Gastroesophageal sphincter (tissue), 4 donors: ENCODE measurements around the gene ASB6. TPM values are rescaled to one million over a fixed set of nuclear protein-coding genes. Genes with fewer than 3 reads are reported as not detected.

Experiments used
- ATAC-seq: fragments of 150-250 bp; one replicate; pipeline ENCODE4 v1.9.1; 2016; ENCODE audit warnings: mild to moderate bottlenecking, moderate library complexity
- H3K27ac ChIP-seq, 4 donors: fragments of 200-600 bp; sonication (generic) in 3 of 4; 1 replicate in 3 of 4; 2 replicates in 1 of 4; pipeline ENCODE4 v1.5.1; 2016 to 2019
- H3K27me3 ChIP-seq: fragments of 200-600 bp; sonication (generic); one replicate; pipeline ENCODE4 v1.5.1; 2019
- H3K36me3 ChIP-seq, 2 donors: fragments of 200-600 bp; sonication (generic); one replicate each; pipeline ENCODE4 v1.5.1; 2019; ENCODE audit warnings: control low read depth in 1 of 2
- H3K4me1 ChIP-seq, 3 donors: fragments of 200-600 bp; sonication (generic); 1 replicate in 2 of 3; 2 replicates in 1 of 3; pipeline ENCODE4 v1.5.1; 2016 to 2019; ENCODE audit warnings: control low read depth in 2 of 3
- H3K4me3 ChIP-seq, 2 donors: fragments of 200-600 bp; sonication (generic); one replicate each; pipeline ENCODE4 v1.5.1; 2019; ENCODE audit warnings: mild to moderate bottlenecking in 1 of 2, moderate library complexity in 1 of 2
- H3K9me3 ChIP-seq, 3 donors: fragments of 200-600 bp; sonication (generic); one replicate each; pipeline ENCODE4 v1.5.1; 2017 to 2019; ENCODE audit warnings: control low read depth in 2 of 3
- EP300 ChIP-seq: sonication (generic); formaldehyde crosslinking; IDR thresholded peaks from one replicate; pipeline ENCODE4 v1.6.1; 2017; ENCODE audit warnings: antibody characterized with exemption, mild to moderate bottlenecking
- POLR2A ChIP-seq, 2 donors: fragments of 450-650 bp; IDR thresholded peaks; one replicate each; pipeline ENCODE4 v1.6.1; 2017; ENCODE audit warnings: antibody characterized with exemption in 2 of 2, mild to moderate bottlenecking in 2 of 2, moderate library complexity in 1 of 2
- POLR2AphosphoS5 ChIP-seq: sonication (generic); formaldehyde crosslinking; IDR thresholded peaks from one replicate; pipeline ENCODE4 v1.6.1; 2017; ENCODE audit warnings: antibody characterized with exemption
- WGBS, 2 donors: methylation state at CpG; one replicate each; pipeline ENCODE4 v1.1.5; 2018; ENCODE audit warnings: low coverage in 1 of 2; 5-methylcytosine and 5-hydroxymethylcytosine counted together
- total RNA-seq, 4 donors: library from RNA; depleted of rRNA; stranded (reverse); fragments of >200 nt; gene quantifications; one replicate each; pipeline ENCODE4 v1.1.0, GENCODE V29; 2016
- TF ChIP-seq, protein P1 (sequence below), 4 experiments: fragments of 200-600 bp in 2 of 4; fragments of 450-650 bp in 2 of 4; sonication (generic) in 1 of 4; IDR thresholded peaks; one replicate each; pipeline ENCODE4 v1.5.1; 2017 to 2019; ENCODE audit warnings: antibody characterized with exemption in 4 of 4, mild to moderate bottlenecking in 2 of 4, moderate library complexity in 2 of 4

ASB6 gene
- total RNA-seq, 4 donors from 2014 or later, result 21.3 to 37.2 (median 28.2) TPM

DNA sequence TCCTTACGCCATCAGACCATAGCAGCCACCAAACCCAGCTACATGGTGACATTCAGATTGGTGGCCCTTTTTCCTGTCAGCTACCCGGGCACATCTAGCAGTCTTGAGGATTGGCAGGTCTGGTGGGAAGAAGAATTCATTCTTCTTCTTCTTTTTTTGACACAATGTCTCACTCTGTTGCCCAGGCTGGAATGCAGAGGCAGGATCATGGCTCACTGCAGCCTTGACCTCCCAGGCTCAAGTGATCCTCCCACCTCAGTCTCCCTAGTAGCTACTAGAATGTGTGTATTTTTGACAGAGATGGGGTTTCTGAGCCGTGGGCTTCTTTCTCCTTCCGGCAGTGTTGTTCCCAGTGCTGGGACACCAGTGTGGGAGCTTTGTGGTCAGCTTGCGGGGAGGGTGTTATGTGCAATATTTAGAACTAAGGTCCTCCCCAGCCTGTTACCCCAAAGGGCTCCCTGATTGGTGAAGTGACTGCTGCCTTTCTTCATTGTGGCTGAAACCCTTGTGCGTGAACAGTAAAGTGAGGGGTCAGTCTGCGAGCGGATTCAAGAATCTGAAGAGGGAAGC, 12.6 kb downstream of the ASB6 start:
- 83 to 90% methylated on average over 2 to 7 of the region's 8 CpGs for WGBS, 2 donors
- no peak for TF ChIP-seq EP300
- TF ChIP-seq POLR2AphosphoS5, result no peak
- TF ChIP-seq, protein P1, sequence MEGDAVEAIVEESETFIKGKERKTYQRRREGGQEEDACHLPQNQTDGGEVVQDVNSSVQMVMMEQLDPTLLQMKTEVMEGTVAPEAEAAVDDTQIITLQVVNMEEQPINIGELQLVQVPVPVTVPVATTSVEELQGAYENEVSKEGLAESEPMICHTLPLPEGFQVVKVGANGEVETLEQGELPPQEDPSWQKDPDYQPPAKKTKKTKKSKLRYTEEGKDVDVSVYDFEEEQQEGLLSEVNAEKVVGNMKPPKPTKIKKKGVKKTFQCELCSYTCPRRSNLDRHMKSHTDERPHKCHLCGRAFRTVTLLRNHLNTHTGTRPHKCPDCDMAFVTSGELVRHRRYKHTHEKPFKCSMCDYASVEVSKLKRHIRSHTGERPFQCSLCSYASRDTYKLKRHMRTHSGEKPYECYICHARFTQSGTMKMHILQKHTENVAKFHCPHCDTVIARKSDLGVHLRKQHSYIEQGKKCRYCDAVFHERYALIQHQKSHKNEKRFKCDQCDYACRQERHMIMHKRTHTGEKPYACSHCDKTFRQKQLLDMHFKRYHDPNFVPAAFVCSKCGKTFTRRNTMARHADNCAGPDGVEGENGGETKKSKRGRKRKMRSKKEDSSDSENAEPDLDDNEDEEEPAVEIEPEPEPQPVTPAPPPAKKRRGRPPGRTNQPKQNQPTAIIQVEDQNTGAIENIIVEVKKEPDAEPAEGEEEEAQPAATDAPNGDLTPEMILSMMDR (IDR thresholded peaks at IDR 0.05), result no peak
- TF ChIP-seq POLR2A (IDR thresholded peaks at IDR 0.05), result no peak
- H3K36me3 ChIP-seq, result peaks cover 0 to 23% of the 10 kb centered on the region in 2 donors
- H3K9me3 ChIP-seq, result no peaks in the 10 kb centered on the region
- H3K27me3 ChIP-seq, result no peaks in the 10 kb centered on the region
- peaks cover 0 to 86% (median 37%) of the 10 kb centered on the region in 3 donors for H3K4me1 ChIP-seq
- no peak for ATAC-seq
- no peak overlapping the region for H3K4me3 ChIP-seq
- no peak overlapping the region for H3K27ac ChIP-seq

DNA sequence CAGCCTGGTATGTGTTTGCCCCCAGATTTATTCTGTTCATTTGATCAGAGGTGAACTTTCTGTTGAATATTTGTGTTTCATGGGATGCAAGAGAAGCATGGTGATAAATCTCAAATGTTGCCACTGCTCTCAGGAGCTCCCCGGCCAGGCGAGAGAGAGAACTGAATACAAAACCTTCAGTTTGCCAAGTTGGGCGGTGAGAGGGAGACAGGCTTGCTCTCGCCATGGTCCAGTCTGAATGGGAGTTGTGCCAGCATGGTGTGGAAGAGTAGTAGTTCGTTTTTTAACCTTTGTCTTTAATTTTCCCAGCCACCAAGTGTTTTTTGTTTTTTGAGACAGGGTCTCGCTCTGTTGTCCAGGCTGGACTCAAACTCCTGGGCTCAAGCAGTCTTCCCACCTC, 13.2 kb downstream of the ASB6 start:
- 58 to 66% methylated on average over 6 of the region's 6 CpGs for WGBS, 2 donors

DNA sequence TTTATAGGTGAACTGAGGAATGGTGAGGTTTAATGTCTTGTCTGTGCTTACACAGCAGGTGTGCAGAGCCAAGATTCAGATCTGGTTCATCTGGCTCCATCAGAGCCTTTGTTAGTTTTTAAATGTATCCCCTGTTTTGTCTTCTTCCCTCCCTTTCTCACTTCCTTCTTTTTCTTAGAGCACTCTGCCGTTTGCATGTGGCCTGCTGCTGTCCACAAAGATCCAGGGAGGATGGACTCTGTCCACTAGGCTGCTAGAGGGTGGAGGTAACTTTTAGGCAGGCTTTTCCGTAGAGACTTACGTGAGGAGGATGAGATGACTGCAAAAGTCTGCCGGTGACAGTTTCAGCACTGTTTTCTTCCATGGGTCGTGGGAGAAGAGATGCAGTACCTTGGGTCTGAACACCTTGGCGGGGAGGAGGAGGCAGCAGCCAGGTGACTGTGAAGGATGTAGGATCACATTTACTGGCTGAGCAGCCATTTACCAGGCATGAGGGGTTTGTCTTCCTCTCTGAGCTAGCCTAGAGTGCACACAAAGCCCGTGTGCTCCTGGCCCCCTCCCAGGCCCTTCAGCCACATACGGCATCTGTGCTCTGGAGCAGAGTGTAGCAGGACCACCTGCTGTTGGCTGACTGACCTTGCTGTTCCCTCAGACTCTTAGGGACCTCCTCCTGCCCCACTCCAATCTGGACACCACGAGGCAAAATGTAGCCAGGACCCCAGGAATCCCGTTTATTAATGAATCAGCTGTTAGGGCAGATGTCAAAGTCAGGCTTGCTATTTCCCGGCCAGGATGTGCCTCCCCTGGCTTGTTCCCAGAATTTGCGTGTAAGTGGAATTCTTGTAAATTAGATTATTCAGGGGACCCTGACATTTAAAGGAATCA, 14.2 kb downstream of the ASB6 start:
- Histone ChIP-seq H3K27me3 (no peaks in the 10 kb centered on the region), H3K27ac (peak overlapping the region in 3 of 4 donors; percentile 5 to 97 (median 88)), H3K4me3 (peak overlapping the region in 1 of 2 donors; percentile 69), H3K9me3 (no peaks in the 10 kb centered on the region), H3K4me1 (peaks cover 0 to 85% (median 37%) of the 10 kb centered on the region in 3 donors), H3K36me3 (peaks cover 0 to 8% of the 10 kb centered on the region in 2 donors)
- no peak for ATAC-seq
- WGBS, 2 donors, result 12 to 29% methylated on average over 3 to 6 of the region's 12 CpGs
- TF ChIP-seq EP300 (no peak), POLR2AphosphoS5 (no peak), POLR2A (IDR thresholded peaks at IDR 0.05) (no peak)
- TF ChIP-seq, protein P1 (IDR thresholded peaks at IDR 0.05), result no peak

More for the DNA sequence above, 13.2 kb downstream of the ASB6 start:
- Histone ChIP-seq H3K27ac (no peak overlapping the region), H3K9me3 (no peaks in the 10 kb centered on the region), H3K27me3 (no peaks in the 10 kb centered on the region), H3K4me3 (no peak overlapping the region), H3K4me1 (peaks cover 0 to 90% (median 37%) of the 10 kb centered on the region in 3 donors), H3K36me3 (peaks cover 0 to 17% of the 10 kb centered on the region in 2 donors)
- no peak for ATAC-seq
- TF ChIP-seq, protein P1 (IDR thresholded peaks at IDR 0.05), result no peak
- TF ChIP-seq EP300 (no peak), POLR2AphosphoS5 (no peak), POLR2A (IDR thresholded peaks at IDR 0.05) (no peak)

DNA sequence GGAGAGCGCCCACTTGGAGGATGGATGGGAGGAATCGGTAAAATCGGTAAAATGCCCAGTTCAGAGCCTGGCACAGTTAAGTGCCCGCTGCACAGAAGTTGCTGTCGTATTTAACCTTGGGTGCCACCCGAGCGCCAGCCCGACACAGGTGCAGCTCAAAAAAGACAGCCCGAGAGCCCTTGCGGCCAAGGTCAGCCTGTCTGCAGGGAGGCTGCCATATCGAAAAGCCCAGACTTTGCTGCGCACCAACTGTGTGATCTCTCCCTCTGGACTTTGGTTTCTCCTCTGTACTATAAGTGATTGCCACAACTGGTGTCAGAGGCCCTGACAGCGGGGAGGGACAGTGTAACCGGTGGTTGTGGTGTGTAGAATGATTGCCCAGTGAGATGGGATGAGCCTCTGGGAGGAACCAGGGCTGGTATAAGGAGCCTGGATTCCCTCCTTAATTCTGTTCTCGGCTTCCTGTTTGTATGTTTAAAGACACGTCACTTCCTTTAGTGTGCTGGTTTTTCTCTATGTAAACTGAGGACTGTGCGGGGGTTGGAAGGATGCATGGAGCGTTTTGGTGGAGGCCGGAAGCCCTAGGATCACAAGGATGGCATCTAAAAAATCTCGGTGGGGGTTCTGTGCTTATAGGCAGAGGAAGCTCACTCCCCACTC, 15.2 kb downstream of the ASB6 start:
- ATAC-seq, result no peak
- Histone ChIP-seq H3K9me3 (no peaks in the 10 kb centered on the region), H3K4me1 (peaks cover 0 to 75% (median 36%) of the 10 kb centered on the region in 3 donors), H3K36me3 (no peaks in the 10 kb centered on the region), H3K27ac (peak overlapping the region; percentile 61 to 97 (median 90)), H3K4me3 (peak overlapping the region; percentile 45 to 69), H3K27me3 (no peaks in the 10 kb centered on the region)
- TF ChIP-seq EP300 (no peak), POLR2AphosphoS5 (no peak)
- TF ChIP-seq, protein P1 (IDR thresholded peaks at IDR 0.05), result no peak
- 2 to 9% methylated on average over 5 to 13 of the region's 20 CpGs for WGBS, 2 donors
